ENCODE measurements around the gene URI1.

The URI1 gene

GRCh38 chr19:30060531-30061222 is 118.6 kb downstream of the URI1 start:
- TF ChIP-seq, protein P1, sequence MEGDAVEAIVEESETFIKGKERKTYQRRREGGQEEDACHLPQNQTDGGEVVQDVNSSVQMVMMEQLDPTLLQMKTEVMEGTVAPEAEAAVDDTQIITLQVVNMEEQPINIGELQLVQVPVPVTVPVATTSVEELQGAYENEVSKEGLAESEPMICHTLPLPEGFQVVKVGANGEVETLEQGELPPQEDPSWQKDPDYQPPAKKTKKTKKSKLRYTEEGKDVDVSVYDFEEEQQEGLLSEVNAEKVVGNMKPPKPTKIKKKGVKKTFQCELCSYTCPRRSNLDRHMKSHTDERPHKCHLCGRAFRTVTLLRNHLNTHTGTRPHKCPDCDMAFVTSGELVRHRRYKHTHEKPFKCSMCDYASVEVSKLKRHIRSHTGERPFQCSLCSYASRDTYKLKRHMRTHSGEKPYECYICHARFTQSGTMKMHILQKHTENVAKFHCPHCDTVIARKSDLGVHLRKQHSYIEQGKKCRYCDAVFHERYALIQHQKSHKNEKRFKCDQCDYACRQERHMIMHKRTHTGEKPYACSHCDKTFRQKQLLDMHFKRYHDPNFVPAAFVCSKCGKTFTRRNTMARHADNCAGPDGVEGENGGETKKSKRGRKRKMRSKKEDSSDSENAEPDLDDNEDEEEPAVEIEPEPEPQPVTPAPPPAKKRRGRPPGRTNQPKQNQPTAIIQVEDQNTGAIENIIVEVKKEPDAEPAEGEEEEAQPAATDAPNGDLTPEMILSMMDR (IDR thresholded peaks at IDR 0.05): no peak

GRCh38 chr19:30061223-30062064 is 119.4 kb downstream of the URI1 start:
- TF ChIP-seq, protein P1 (IDR thresholded peaks at IDR 0.05): no peak

DNA sequence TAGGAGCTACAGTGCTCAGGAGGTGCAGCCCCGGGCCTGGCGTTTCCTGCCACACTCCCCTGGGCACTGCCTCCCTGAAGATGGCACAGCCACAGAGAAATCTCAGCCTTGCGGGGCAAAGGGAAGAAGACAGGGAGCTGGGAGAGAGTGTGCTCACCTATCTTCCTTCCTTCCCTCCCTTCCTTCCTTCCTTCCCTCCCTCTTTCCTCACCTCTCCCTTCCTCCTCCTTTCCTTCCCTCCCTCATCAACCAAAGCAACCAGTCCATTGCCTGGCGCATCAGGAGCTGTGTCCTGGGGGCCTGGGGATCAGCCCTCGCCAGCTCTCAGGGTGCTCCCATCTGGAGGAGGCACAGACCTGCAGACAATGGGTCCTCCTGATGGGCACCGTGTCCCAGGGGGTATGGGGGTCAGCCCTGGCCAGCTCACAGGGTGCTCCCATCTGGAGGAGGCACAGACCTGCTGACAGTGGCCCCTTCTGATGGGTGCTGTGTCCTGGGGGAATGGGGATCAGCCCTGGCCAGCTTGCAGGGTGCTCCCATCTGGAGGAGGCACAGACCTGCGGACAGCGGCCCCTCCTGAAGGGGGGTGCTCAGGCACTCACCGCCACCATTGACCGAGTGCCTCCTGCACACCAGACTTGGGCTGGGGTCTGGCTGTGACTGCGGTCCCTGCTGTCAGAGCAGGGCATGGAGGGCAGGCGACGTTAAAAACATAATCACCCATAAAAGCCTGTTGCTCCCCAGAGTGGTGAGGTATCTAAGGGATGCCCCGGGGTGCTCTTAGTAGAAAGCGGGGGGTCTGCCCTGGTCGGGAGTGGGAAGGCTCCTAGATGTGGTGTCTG is 120.2 kb downstream of the URI1 start:
- TF ChIP-seq, protein P1 (IDR thresholded peaks at IDR 0.05): no peak

- TF ChIP-seq, protein P1 (IDR thresholded peaks at IDR 0.05): no peak
These were observed 121.0 kb downstream of the URI1 start for GRCh38 chr19:30062907-30063649.

DNA sequence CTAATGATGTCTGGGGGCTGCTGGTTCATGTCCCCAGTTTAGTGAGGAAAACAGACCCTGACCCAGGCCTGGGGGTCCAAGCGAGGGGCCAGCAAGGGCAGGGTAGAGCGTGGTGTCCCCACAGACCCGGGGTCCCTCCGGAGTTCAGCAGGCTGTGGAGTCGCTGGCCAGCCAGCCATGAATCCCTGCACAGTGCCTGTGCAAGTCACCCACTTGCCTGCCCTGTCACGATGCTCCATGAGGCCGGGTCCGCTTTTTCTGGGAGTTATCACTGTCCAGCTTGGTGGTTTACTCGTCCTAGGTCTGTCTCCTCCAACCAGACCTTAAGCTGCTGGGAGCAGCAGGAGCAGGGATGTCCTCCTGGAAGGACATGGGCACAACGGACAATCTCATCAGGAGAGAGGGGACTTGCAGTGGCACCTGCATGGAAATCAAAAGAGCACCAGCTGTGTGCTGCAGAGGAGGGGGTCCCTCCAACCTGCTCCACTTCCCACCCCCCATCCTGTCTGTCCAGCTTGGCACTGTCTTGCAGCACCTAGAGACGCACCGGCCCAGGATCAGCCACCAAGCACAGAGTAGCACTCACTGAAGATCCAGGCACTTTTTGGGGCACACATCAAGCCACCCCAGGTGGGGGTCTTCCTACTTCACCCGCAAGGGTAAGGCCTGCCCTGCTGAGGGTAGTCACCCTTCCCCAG is 121.8 kb downstream of the URI1 start:
- TF ChIP-seq, protein P1 (IDR thresholded peaks at IDR 0.05): no peak

GRCh38 chr19:30064348-30064699 is 122.3 kb downstream of the URI1 start:
- TF ChIP-seq, protein P1 (IDR thresholded peaks at IDR 0.05): no peak
